D721Med (cell line): ENCODE results near the gene MEPE.

Source experiments
- DNase-seq: peaks from one replicate; pipeline ENCODE4 v3.0.0; 2011; ENCODE audit warnings: low spot score; ENCODE audit not compliant: insufficient read length
- FAIRE-seq: peaks from 2 replicates; lab custom pipeline; 2011; peaks lifted over from hg19 to GRCh38; lab: Jason Lieb, UNC
- TF ChIP-seq, protein P1 (sequence below): IDR thresholded peaks from 2 replicates; pipeline ENCODE4 v1.5.1; 2012; ENCODE audit warnings: mild to moderate bottlenecking, control low read depth; ENCODE audit not compliant: insufficient read depth; ENCODE audit errors: missing control alignments

MEPE gene

DNA sequence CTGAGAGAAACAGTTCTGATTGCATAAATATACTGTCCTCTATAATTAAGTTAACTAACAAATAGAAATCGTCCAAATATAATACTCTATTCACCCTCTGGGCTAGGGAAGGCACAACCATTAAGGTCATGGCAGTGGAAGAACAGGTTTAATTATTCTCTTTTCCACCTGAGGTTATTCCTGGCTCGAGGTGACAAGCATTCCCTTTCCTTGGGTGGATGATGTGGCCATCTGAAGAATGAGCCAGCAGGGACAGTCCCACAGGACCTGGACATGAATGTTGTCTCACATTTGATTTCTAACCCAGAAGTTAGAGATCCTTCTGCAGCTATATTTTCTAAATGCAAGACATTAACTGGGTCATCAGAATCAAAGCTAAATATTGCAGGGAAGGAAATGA, 27.9 kb upstream of the MEPE start:
- TF ChIP-seq, protein P1, sequence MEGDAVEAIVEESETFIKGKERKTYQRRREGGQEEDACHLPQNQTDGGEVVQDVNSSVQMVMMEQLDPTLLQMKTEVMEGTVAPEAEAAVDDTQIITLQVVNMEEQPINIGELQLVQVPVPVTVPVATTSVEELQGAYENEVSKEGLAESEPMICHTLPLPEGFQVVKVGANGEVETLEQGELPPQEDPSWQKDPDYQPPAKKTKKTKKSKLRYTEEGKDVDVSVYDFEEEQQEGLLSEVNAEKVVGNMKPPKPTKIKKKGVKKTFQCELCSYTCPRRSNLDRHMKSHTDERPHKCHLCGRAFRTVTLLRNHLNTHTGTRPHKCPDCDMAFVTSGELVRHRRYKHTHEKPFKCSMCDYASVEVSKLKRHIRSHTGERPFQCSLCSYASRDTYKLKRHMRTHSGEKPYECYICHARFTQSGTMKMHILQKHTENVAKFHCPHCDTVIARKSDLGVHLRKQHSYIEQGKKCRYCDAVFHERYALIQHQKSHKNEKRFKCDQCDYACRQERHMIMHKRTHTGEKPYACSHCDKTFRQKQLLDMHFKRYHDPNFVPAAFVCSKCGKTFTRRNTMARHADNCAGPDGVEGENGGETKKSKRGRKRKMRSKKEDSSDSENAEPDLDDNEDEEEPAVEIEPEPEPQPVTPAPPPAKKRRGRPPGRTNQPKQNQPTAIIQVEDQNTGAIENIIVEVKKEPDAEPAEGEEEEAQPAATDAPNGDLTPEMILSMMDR, result no peak

DNA sequence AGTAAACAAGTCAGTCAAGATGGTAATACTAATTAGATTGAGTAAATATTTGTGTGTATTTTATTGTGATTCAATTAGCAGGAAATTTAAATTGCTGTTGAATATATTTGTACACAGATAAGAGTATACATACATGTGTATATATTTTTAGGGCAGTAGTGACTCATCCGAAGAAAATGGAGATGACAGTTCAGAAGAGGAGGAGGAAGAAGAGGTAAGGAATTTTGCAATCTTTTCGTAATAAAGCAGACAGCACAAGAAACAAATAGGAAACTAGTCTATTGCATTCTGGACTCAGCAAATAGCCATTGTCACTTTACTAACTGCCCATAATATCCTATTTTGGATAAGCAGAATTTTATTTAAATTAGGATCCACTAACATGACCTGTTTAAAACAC, 26.8 kb upstream of the MEPE start:
- TF ChIP-seq, protein P1, result no peak
- FAIRE-seq (no peak), DNase-seq (no peak)

More for the DNA sequence above, 27.9 kb upstream of the MEPE start:
- no peak for DNase-seq
- FAIRE-seq, result no peak

DNA sequence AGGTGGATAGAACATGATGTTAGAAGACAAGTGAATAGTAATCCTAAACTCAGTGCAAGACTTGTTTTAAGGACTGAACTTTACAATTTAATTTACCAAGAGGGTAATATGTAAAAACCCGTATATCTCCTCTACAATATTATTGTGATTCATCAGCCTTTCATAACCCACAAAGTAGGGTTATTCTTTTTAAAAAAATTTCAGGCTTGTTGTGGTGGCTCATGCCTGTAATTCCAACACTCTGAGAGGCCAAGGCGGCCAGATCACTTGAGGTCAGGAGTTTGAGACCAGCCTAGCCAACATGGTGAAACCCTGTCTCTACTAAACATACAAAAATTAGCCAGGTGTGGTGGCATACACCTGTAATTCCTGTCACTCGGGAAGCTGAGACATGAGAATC, 26.2 kb upstream of the MEPE start:
- DNase-seq, result no peak
- TF ChIP-seq, protein P1, result no peak
- no peak for FAIRE-seq

DNA sequence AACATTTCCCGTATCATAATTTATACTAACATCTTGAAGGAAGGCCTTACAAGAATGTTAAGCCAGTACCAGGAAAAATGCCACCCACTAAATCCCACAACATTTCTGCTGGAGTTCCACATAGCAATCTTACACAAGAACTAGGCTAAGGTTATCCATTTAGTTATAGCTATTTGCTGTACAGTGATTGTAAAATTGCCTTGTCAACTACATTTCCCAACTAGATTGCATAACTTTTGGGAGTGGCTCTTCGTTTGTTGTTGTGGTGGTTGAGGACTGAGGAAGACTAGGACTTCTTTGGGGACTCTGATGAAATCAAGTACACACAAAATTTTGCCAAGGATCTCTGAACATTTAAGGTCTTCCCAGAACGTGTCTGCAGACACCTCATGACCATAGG, 25.4 kb upstream of the MEPE start:
- TF ChIP-seq, protein P1, result no peak
- no peak for FAIRE-seq
- DNase-seq, result no peak

DNA sequence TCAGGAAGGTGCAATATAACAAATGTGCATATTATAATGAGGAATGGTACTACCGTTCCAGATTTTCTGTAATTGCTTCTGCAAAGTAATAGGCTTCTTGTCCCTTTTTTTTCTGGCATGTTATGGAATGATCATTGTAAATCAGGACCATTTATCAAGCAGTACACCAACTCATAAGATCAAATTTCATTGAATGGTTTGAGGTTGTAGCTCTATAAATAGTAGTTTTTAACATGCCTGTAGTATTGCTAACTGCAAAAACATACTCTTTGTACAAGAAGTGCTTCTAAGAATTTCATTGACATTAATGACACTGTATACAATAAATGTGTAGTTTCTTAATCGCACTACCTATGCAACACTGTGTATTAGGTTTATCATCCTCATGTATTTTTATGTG, 20.8 kb upstream of the MEPE start:
- no peak for DNase-seq
- TF ChIP-seq, protein P1, result no peak
- FAIRE-seq, result no peak

DNA sequence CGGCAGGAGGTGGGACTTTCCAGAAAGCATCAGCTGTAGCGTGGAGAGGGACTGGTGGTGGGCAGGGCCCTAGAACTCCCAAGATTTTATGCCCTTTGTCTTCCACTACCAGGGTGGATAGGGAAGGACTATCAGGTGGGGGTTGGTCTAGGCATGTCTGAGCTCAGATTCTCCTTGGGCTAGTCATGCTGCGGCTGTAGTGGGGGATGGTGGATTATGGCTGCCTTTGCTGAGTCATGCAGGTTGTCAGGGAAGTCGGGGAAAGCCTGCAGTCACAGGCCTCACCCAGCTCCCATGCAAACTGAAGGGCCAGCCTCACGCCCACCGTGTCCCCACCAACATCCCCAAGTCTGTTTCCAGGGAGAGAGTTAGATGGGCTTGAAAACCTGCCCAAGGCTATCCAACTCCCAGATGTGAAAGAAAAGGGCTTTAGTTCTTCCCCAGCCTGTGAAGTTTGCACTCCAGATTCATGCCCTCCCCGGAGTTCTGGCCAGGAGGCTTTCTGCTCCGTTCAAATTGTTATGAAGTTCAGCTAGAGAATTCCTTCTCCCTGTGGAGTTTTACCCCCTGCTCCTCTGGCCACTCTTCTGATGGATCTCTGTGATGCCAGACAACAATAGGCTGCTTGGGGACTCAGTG, 13.4 kb upstream of the MEPE start:
- TF ChIP-seq, protein P1, result no peak
- DNase-seq, result no peak
- FAIRE-seq, result no peak

DNA sequence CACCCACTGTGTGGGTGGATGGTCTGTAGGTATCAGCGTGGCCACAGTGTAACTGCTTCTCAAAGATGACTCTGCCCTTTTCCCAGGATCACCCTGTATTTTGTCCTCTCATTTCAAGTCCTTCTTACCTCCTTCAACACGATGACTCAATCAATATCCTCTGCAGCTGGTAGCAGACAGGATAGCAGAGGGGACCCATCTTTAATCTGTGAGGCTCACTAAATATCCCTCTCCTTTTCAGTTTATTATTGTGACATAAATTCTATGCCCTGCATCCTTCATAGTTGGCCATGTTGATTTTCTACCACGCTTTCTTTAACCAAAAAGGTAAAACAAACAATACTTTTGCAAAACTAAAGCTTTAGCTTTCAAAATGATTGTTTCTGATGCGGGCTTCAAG, 9.6 kb upstream of the MEPE start:
- no peak for DNase-seq
- no peak for FAIRE-seq
- TF ChIP-seq, protein P1, result no peak
